Natural killer cell treated with Interleukin-12 subunit alpha and Interleukin-12 subunit beta and Interleukin-15 and Interleukin-18, amount 100 ng/mL, for 72 hours (primary cell): ENCODE measurements around the gene GLIPR1L2. TPM values are rescaled to one million over a fixed set of nuclear protein-coding genes. Genes with fewer than 3 reads are reported as not detected.

Source experiments
- ATAC-seq, 2 donors: fragments of 150-1000 bp; cut with Tn5 transposase in 1 of 2; sonication (Bioruptor Pico), chemical (Tn5 transposase) in 1 of 2; 2 replicates each; pipeline ENCODE4 v1.10.0; 2021
- DNase-seq: peaks from one replicate; pipeline ENCODE4 v3.0.0; 2022; ENCODE audit warnings: low spot score
- H3K27ac Mint-ChIP-seq, 2 donors: 1 replicate in 1 of 2; 2 replicates in 1 of 2; pipeline ENCODE4 v1.8.0; 2022; ENCODE audit warnings: mixed read lengths in 2 of 2, mild to moderate bottlenecking in 1 of 2, moderate library complexity in 1 of 2
- H3K27me3 Mint-ChIP-seq, 2 donors: 1 replicate in 1 of 2; 2 replicates in 1 of 2; pipeline ENCODE4 v1.8.0; 2022; ENCODE audit warnings: mixed read lengths in 2 of 2
- H3K36me3 Mint-ChIP-seq: one replicate; pipeline ENCODE4 v1.8.0; 2022; ENCODE audit warnings: mixed read lengths
- H3K4me1 Mint-ChIP-seq, 2 donors: 1 replicate in 1 of 2; 2 replicates in 1 of 2; pipeline ENCODE4 v1.8.0; 2022; ENCODE audit warnings: low read depth in 2 of 2, mixed read lengths in 2 of 2, mild to moderate bottlenecking in 1 of 2
- H3K4me3 Mint-ChIP-seq: one replicate; pipeline ENCODE4 v1.8.0; 2022; ENCODE audit warnings: mixed read lengths
- H3K9me3 Mint-ChIP-seq: 2 replicates; pipeline ENCODE4 v1.8.0; 2022; ENCODE audit warnings: mixed read lengths
- total RNA-seq, 2 donors: library from RNA; stranded (reverse); gene quantifications; one replicate each; pipeline ENCODE4 v1.2.3, GENCODE V29; 2022

Gene GLIPR1L2
- total RNA-seq, 2 donors from 2014 or later, result 1.0 TPM; not detected in 1

- Mint-ChIP-seq H3K4me3 (peak overlapping the region; percentile 95), H3K27ac (peak overlapping the region; percentile 97 to 98), H3K9me3 (no peaks in the 10 kb centered on the region), H3K4me1 (peaks cover 26 to 36% of the 10 kb centered on the region in 2 donors), H3K36me3 (no peaks in the 10 kb centered on the region), H3K27me3 (no peaks in the 10 kb centered on the region)
- no peak for DNase-seq
- ATAC-seq, result no peak
Observed at GRCh38 chr12:75390156-75390898, 562 bp upstream of the GLIPR1L2 start.

GRCh38 chr12:75404231-75404630 is 13.3 kb downstream of the GLIPR1L2 start:
- DNase-seq (no peak), ATAC-seq (no peak)
- H3K36me3 Mint-ChIP-seq, result no peaks in the 10 kb centered on the region
- no peaks in the 10 kb centered on the region for H3K4me1 Mint-ChIP-seq
- H3K27ac Mint-ChIP-seq, result no peak overlapping the region
- no peak overlapping the region for H3K4me3 Mint-ChIP-seq
- H3K27me3 Mint-ChIP-seq, result no peaks in the 10 kb centered on the region
- H3K9me3 Mint-ChIP-seq, result no peaks in the 10 kb centered on the region

- DNase-seq, result no peak
Observed at GRCh38 chr12:75407683-75408082, 16.8 kb downstream of the GLIPR1L2 start.

GRCh38 chr12:75409830-75410229 is 18.9 kb downstream of the GLIPR1L2 start:
- H3K4me1 Mint-ChIP-seq, result no peaks in the 10 kb centered on the region
- no peaks in the 10 kb centered on the region for H3K9me3 Mint-ChIP-seq
- H3K27ac Mint-ChIP-seq, result no peak overlapping the region
- H3K36me3 Mint-ChIP-seq, result peaks cover 4% of the 10 kb centered on the region
- H3K4me3 Mint-ChIP-seq, result no peak overlapping the region
- no peaks in the 10 kb centered on the region for H3K27me3 Mint-ChIP-seq
- ATAC-seq (no peak), DNase-seq (no peak)

More at GRCh38 chr12:75407683-75408082, 16.8 kb downstream of the GLIPR1L2 start:
- Mint-ChIP-seq H3K9me3 (no peaks in the 10 kb centered on the region), H3K4me3 (no peak overlapping the region), H3K36me3 (peaks cover 4% of the 10 kb centered on the region), H3K27ac (no peak overlapping the region), H3K27me3 (no peaks in the 10 kb centered on the region), H3K4me1 (no peaks in the 10 kb centered on the region)
- no peak for ATAC-seq

- Mint-ChIP-seq H3K36me3 (peaks cover 4% of the 10 kb centered on the region), H3K4me3 (no peak overlapping the region), H3K27me3 (peaks cover 0 to 3% of the 10 kb centered on the region in 2 donors), H3K9me3 (no peaks in the 10 kb centered on the region), H3K4me1 (no peaks in the 10 kb centered on the region), H3K27ac (no peak overlapping the region)
- no peak for ATAC-seq
- no peak for DNase-seq
Observed at GRCh38 chr12:75414671-75415070, 23.8 kb downstream of the GLIPR1L2 start.

GRCh38 chr12:75419841-75420240 is 29.0 kb downstream of the GLIPR1L2 start:
- ATAC-seq (no peak), DNase-seq (no peak)
- Mint-ChIP-seq H3K9me3 (no peaks in the 10 kb centered on the region), H3K4me1 (no peaks in the 10 kb centered on the region), H3K4me3 (no peak overlapping the region), H3K27ac (no peak overlapping the region), H3K27me3 (peaks cover 0 to 4% of the 10 kb centered on the region in 2 donors), H3K36me3 (no peaks in the 10 kb centered on the region)

- Mint-ChIP-seq H3K27me3 (peaks cover 0 to 5% of the 10 kb centered on the region in 2 donors), H3K9me3 (peaks cover 5% of the 10 kb centered on the region), H3K4me1 (no peaks in the 10 kb centered on the region), H3K4me3 (no peak overlapping the region), H3K27ac (no peak overlapping the region), H3K36me3 (peaks cover 7% of the 10 kb centered on the region)
- no peak for ATAC-seq
- no peak for DNase-seq
Observed at GRCh38 chr12:75427491-75427890, 36.6 kb downstream of the GLIPR1L2 start.

GRCh38 chr12:75428767-75429166 is 37.9 kb downstream of the GLIPR1L2 start:
- DNase-seq (no peak), ATAC-seq (no peak)
- Mint-ChIP-seq H3K4me1 (no peaks in the 10 kb centered on the region), H3K9me3 (peaks cover 5% of the 10 kb centered on the region), H3K27ac (no peak overlapping the region), H3K4me3 (no peak overlapping the region), H3K27me3 (peaks cover 0 to 5% of the 10 kb centered on the region in 2 donors), H3K36me3 (peaks cover 7% of the 10 kb centered on the region)

- DNase-seq (no peak), ATAC-seq (no peak)
- peaks cover 0 to 3% of the 10 kb centered on the region in 2 donors for H3K27me3 Mint-ChIP-seq
- H3K9me3 Mint-ChIP-seq, result peaks cover 3% of the 10 kb centered on the region
- H3K27ac Mint-ChIP-seq, result no peak overlapping the region
- no peak overlapping the region for H3K4me3 Mint-ChIP-seq
- peaks cover 0 to 4% of the 10 kb centered on the region in 2 donors for H3K4me1 Mint-ChIP-seq
- H3K36me3 Mint-ChIP-seq, result peaks cover 3% of the 10 kb centered on the region
Observed at GRCh38 chr12:75432924-75433323, 42.0 kb downstream of the GLIPR1L2 start.

- no peak for DNase-seq
- no peak overlapping the region for H3K27ac Mint-ChIP-seq
Observed at GRCh38 chr12:75437564-75437963, 46.7 kb downstream of the GLIPR1L2 start.

GRCh38 chr12:75438059-75438754 is 47.3 kb downstream of the GLIPR1L2 start:
- Mint-ChIP-seq H3K9me3 (peaks cover 3% of the 10 kb centered on the region), H3K27me3 (peaks cover 0 to under 1% of the 10 kb centered on the region in 2 donors), H3K4me3 (no peak overlapping the region), H3K4me1 (peaks cover 0 to 4% of the 10 kb centered on the region in 2 donors), H3K27ac (no peak overlapping the region), H3K36me3 (peaks cover 7% of the 10 kb centered on the region)
- no peak for ATAC-seq
- DNase-seq, result no peak

More at GRCh38 chr12:75437564-75437963, 46.7 kb downstream of the GLIPR1L2 start:
- peak; percentile 63 to 77 for ATAC-seq
- H3K4me1 Mint-ChIP-seq, result peaks cover 0 to 4% of the 10 kb centered on the region in 2 donors
- peaks cover 7% of the 10 kb centered on the region for H3K36me3 Mint-ChIP-seq
- peaks cover 3% of the 10 kb centered on the region for H3K9me3 Mint-ChIP-seq
- no peak overlapping the region for H3K4me3 Mint-ChIP-seq
- H3K27me3 Mint-ChIP-seq, result no peaks in the 10 kb centered on the region

GRCh38 chr12:75439048-75439447 is 48.2 kb downstream of the GLIPR1L2 start:
- H3K27ac Mint-ChIP-seq, result no peak overlapping the region
- ATAC-seq, result no peak

GRCh38 chr12:75439930-75440329 is 49.0 kb downstream of the GLIPR1L2 start:
- H3K27ac Mint-ChIP-seq, result no peak overlapping the region

More at GRCh38 chr12:75439048-75439447, 48.2 kb downstream of the GLIPR1L2 start:
- H3K4me1 Mint-ChIP-seq, result peaks cover 0 to 4% of the 10 kb centered on the region in 2 donors
- H3K9me3 Mint-ChIP-seq, result peaks cover 3% of the 10 kb centered on the region
- no peak for DNase-seq
- H3K36me3 Mint-ChIP-seq, result peaks cover 7% of the 10 kb centered on the region
- H3K27me3 Mint-ChIP-seq, result peaks cover 0 to 7% of the 10 kb centered on the region in 2 donors
- H3K4me3 Mint-ChIP-seq, result no peak overlapping the region

More at GRCh38 chr12:75439930-75440329, 49.0 kb downstream of the GLIPR1L2 start:
- peaks cover 7% of the 10 kb centered on the region for H3K36me3 Mint-ChIP-seq
- H3K27me3 Mint-ChIP-seq, result peaks cover 0 to 7% of the 10 kb centered on the region in 2 donors
- H3K9me3 Mint-ChIP-seq, result peaks cover 3% of the 10 kb centered on the region
- H3K4me1 Mint-ChIP-seq, result peaks cover 0 to 4% of the 10 kb centered on the region in 2 donors
- DNase-seq (no peak), ATAC-seq (no peak)
- no peak overlapping the region for H3K4me3 Mint-ChIP-seq
